Left ventricle myocardium inferior (tissue), 1 donor: ENCODE measurements around the gene NFIC. TPM values are rescaled to one million over a fixed set of nuclear protein-coding genes. Genes with fewer than 3 reads are reported as not detected.

Experiments
- DNase-seq: peaks from one replicate; pipeline ENCODE4 v3.0.0-alpha.2; 2020
- H3K27ac ChIP-seq: fragments of 200-600 bp; replicated peaks from 2 replicates; pipeline ENCODE4 v1.8.0; 2021
- H3K27me3 ChIP-seq: fragments of 200-600 bp; 2 replicates; pipeline ENCODE4 v1.8.0; 2021; ENCODE audit warnings: low read depth
- H3K36me3 ChIP-seq: fragments of 200-600 bp; 2 replicates; pipeline ENCODE4 v1.8.0; 2021
- H3K4me1 ChIP-seq: fragments of 200-600 bp; 2 replicates; pipeline ENCODE4 v1.8.0; 2021
- H3K4me3 ChIP-seq: fragments of 200-600 bp; 2 replicates; pipeline ENCODE4 v1.8.0; 2021; ENCODE audit warnings: mild to moderate bottlenecking, moderate library complexity
- H3K9me3 ChIP-seq: fragments of 200-600 bp; replicated peaks from 2 replicates; pipeline ENCODE4 v1.8.0; 2021
- intact Hi-C: fragments of 100-400 bp; cut with micrococcal nuclease; formaldehyde crosslinking; loops from one replicate; pipeline ENCODE4 v1.11.0; 2022
- total RNA-seq: library from RNA; stranded (reverse); fragmentation: NEBNext Ultra II Directional; extraction: Animal tissue kit (Norgen Biotek cat#: 25700); gene quantifications from one replicate; pipeline ENCODE4 v1.2.1, GENCODE V29; 2021
- TF ChIP-seq, protein P1 (sequence below): fragments of 200-600 bp; IDR thresholded peaks from 2 replicates; pipeline ENCODE4 v1.8.0; 2021; ENCODE audit warnings: antibody characterized with exemption, mild to moderate bottlenecking, borderline replicate concordance
- donor health status: DM: no; HTN: yes; CAD: no; lungs with severe emphysema.

Gene NFIC
- total RNA-seq, 1 donor from 2014 or later = 145 TPM

GRCh38 chr19:3366753-3367627 is 607 bp downstream of the NFIC start:
- H3K27ac ChIP-seq = peak overlapping the region; percentile 97
- peaks cover 93% of the 10 kb centered on the region for H3K4me1 ChIP-seq
- H3K9me3 ChIP-seq = no peaks in the 10 kb centered on the region
- TF ChIP-seq, protein P1, sequence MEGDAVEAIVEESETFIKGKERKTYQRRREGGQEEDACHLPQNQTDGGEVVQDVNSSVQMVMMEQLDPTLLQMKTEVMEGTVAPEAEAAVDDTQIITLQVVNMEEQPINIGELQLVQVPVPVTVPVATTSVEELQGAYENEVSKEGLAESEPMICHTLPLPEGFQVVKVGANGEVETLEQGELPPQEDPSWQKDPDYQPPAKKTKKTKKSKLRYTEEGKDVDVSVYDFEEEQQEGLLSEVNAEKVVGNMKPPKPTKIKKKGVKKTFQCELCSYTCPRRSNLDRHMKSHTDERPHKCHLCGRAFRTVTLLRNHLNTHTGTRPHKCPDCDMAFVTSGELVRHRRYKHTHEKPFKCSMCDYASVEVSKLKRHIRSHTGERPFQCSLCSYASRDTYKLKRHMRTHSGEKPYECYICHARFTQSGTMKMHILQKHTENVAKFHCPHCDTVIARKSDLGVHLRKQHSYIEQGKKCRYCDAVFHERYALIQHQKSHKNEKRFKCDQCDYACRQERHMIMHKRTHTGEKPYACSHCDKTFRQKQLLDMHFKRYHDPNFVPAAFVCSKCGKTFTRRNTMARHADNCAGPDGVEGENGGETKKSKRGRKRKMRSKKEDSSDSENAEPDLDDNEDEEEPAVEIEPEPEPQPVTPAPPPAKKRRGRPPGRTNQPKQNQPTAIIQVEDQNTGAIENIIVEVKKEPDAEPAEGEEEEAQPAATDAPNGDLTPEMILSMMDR = no peak
- H3K4me3 ChIP-seq = peak overlapping the region; percentile 89
- DNase-seq = peak; percentile 56
- no peaks in the 10 kb centered on the region for H3K36me3 ChIP-seq
- intact Hi-C loops = loop anchor here (10.0 kb wide), 1 partner anchor 58 kb away; no protein-coding TSS in a partner anchor
- H3K27me3 ChIP-seq = no peaks in the 10 kb centered on the region

DNA sequence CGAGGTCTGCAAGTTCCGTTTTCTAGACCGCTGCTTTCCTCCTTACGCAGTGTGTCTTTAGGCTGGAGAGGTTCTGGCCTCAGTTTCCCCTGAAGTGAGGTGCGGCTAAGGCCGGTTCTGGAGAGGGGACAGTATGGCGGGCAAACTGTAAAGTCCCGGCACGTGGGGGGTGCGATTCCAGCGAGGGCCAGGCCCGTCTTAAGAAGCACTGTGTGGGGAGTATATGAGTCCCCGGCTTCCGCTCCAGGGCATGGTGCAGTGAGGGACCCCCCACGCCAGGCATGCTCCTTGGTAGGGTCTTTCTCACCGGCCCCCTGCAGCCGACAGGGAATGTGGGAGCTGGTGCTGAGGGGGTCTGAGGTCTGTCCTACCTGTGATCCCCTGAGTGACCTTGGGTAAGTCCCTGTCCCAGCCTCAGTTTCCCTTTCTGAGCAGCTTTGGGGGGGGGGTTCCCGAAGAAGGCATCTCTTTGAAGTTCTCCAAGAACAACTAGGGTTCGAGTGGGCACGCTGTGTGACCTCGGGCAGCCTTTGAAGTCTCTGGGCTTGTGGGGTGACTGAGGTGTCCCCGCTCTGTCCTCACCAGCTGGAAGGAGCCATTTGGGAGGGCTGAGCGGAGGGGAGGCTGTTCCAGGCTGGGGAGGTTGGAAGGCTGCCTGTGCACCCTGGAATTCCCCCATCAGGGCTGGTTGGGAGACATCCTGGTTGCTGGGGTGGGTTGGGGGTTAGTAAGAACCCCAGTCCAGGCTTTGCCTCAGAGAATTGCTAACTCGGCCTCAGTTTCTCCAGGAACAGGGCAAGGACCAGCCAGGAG is 1.5 kb downstream of the NFIC start:
- Histone ChIP-seq H3K27me3 (no peaks in the 10 kb centered on the region), H3K9me3 (no peaks in the 10 kb centered on the region), H3K4me1 (peaks cover 85% of the 10 kb centered on the region), H3K36me3 (no peaks in the 10 kb centered on the region), H3K27ac (peak overlapping the region; percentile 97), H3K4me3 (peak overlapping the region; percentile 89)
- intact Hi-C loops = loop anchor here (10.0 kb wide), 1 partner anchor 57 kb away; no protein-coding TSS in a partner anchor
- TF ChIP-seq, protein P1 = no peak
- DNase-seq = no peak

DNA sequence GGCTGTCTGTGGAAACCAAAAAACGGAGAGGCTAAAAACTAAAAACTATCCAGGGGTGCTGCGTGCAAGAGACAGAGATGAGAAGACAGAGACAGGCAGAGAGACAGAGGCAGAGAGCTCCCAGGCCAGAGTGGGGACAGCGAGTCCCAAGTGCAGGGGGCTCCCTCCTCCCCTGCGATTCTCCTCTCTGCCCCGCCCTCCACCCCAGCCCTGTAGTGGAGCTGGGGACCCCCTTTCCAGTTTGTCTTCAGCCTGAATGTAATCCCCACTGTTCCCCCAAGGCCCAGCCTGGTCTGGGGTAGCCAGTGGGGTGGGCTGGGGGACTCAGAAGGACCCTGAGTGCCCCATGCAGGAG is 2.0 kb downstream of the NFIC start:
- H3K9me3 ChIP-seq = no peaks in the 10 kb centered on the region
- TF ChIP-seq, protein P1 = no peak
- intact Hi-C loops = loop anchor here (10.0 kb wide), 1 partner anchor 56 kb away; no protein-coding TSS in a partner anchor
- H3K27me3 ChIP-seq = no peaks in the 10 kb centered on the region
- H3K36me3 ChIP-seq = no peaks in the 10 kb centered on the region
- peak overlapping the region; percentile 97 for H3K27ac ChIP-seq
- no peak for DNase-seq
- H3K4me3 ChIP-seq = peak overlapping the region; percentile 89
- H3K4me1 ChIP-seq = peaks cover 86% of the 10 kb centered on the region

DNA sequence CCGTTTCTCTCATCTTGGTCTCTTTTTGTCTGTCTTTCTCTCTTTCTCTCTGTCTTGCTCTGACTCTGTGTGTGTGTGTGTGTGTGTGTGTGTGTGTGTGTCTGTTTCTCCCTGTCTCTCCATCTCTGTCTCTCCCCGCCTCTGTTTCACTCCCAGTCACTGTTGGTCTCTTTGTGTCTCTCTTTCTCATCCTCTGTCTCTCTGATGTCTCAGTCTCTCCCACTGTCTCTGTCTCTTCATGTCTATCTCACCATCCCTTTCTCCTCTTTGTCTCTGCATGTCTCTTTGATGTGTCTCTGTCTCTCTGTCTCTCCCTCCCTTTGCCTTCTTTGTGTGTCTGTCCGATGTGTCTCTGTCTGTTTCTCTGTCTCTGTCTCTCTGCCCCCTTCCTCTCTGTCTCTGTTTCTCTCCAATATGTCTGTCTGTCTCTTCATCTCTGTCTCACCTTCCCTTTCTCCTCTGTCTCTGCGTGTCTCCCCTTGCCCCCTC is 2.5 kb downstream of the NFIC start:
- intact Hi-C loops = loop anchor here (10.0 kb wide), 1 partner anchor 56 kb away; no protein-coding TSS in a partner anchor
- Histone ChIP-seq H3K27me3 (no peaks in the 10 kb centered on the region), H3K36me3 (no peaks in the 10 kb centered on the region), H3K9me3 (no peaks in the 10 kb centered on the region), H3K4me1 (peaks cover 86% of the 10 kb centered on the region), H3K27ac (peak overlapping the region; percentile 97), H3K4me3 (peak overlapping the region; percentile 89)
- DNase-seq = no peak
- TF ChIP-seq, protein P1 = no peak
